ENCODE measurements around the gene PPM1F.

DNA sequence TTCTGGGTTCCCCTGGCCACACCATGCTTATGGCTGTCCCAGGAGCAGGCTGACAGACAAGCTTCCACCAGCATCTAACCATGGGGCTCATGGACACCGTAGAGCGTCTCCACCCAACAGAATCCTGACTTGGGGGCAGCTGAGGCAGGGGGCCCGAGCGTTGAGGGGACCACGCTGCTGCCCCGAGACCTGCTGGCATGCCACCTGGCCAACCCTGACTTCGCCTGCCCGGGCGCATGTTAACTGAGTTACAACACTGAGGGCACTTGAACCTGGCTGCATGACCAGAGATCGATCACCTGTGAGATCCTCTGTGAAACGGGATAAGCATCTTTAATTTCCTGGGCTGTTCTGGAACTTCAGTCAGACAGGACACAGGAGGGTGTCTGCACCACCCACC, 13.7 kb downstream of the PPM1F start:
- TF ChIP-seq, protein P1, sequence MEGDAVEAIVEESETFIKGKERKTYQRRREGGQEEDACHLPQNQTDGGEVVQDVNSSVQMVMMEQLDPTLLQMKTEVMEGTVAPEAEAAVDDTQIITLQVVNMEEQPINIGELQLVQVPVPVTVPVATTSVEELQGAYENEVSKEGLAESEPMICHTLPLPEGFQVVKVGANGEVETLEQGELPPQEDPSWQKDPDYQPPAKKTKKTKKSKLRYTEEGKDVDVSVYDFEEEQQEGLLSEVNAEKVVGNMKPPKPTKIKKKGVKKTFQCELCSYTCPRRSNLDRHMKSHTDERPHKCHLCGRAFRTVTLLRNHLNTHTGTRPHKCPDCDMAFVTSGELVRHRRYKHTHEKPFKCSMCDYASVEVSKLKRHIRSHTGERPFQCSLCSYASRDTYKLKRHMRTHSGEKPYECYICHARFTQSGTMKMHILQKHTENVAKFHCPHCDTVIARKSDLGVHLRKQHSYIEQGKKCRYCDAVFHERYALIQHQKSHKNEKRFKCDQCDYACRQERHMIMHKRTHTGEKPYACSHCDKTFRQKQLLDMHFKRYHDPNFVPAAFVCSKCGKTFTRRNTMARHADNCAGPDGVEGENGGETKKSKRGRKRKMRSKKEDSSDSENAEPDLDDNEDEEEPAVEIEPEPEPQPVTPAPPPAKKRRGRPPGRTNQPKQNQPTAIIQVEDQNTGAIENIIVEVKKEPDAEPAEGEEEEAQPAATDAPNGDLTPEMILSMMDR (IDR thresholded peaks at IDR 0.05 in 8 of 11, conservative IDR thresholded peaks at IDR 0.05 in 3 of 11): no peak
- no peak for TF ChIP-seq POLR2A (IDR thresholded peaks at IDR 0.05)
